ENCODE results near the gene ATF7.
"Not testable (repeated sequence)": the region's sequence is repeated elsewhere in the genome, so short reads cannot be mapped to it uniquely, and the experiment has no call there.

The ATF7 gene

GRCh38 chr12:53625946-53626701 is at the start of gene ATF7:
Gene ATF7, minus strand, starts transcription at chr12:53626382. Its CDS starts 25,382 bp downstream, at chr12:53601000.
- ATAC-seq (peak; percentile 98), DNase-seq (peak; percentile 99)

GRCh38 chr12:53674977-53675700 is 49.0 kb upstream of the ATF7 start:
- ATAC-seq, result no peak
- DNase-seq, result no peak

- DNase-seq, result no peak
- ATAC-seq, result no peak
Observed at GRCh38 chr12:53670971-53671370, 44.8 kb upstream of the ATF7 start.

GRCh38 chr12:53670308-53670707 is 44.1 kb upstream of the ATF7 start:
- no peak for ATAC-seq

GRCh38 chr12:53667080-53667479 is 40.9 kb upstream of the ATF7 start:
- ATAC-seq (no peak), DNase-seq (no peak)

More at GRCh38 chr12:53670308-53670707, 44.1 kb upstream of the ATF7 start:
- DNase-seq, result no peak

GRCh38 chr12:53664936-53665335 is 38.8 kb upstream of the ATF7 start:
- no peak for DNase-seq
- ATAC-seq, result no peak

GRCh38 chr12:53664191-53664590 is 38.0 kb upstream of the ATF7 start:
- ATAC-seq, result no peak

GRCh38 chr12:53660041-53660440 is 33.9 kb upstream of the ATF7 start:
- ATAC-seq (no peak), DNase-seq (no peak)

More at GRCh38 chr12:53664191-53664590, 38.0 kb upstream of the ATF7 start:
- DNase-seq, result no peak

- DNase-seq, result no peak
- no peak for ATAC-seq
Observed at GRCh38 chr12:53659571-53659981, 33.4 kb upstream of the ATF7 start.

GRCh38 chr12:53659011-53659551 is 32.9 kb upstream of the ATF7 start:
- ATAC-seq, result no peak
- no peak for DNase-seq

- ATAC-seq, result no peak
- DNase-seq, result no peak
Observed at GRCh38 chr12:53657041-53657440, 30.9 kb upstream of the ATF7 start.

GRCh38 chr12:53653595-53653994 is 27.4 kb upstream of the ATF7 start:
- no peak for ATAC-seq
- DNase-seq, result no peak

GRCh38 chr12:53652366-53652765 is 26.2 kb upstream of the ATF7 start:
- ATAC-seq, result no peak
- DNase-seq, result no peak

GRCh38 chr12:53651737-53652136 is 25.6 kb upstream of the ATF7 start:
- no peak for DNase-seq
- no peak for ATAC-seq

- DNase-seq, ATAC-seq: not testable (repeated sequence)
Observed at GRCh38 chr12:53646300-53646699, 20.1 kb upstream of the ATF7 start.

- DNase-seq, result no peak
- no peak for ATAC-seq
Observed at GRCh38 chr12:53645165-53645564, 19.0 kb upstream of the ATF7 start.

GRCh38 chr12:53644133-53644532 is 18.0 kb upstream of the ATF7 start:
- no peak for DNase-seq
- no peak for ATAC-seq

- DNase-seq, result no peak
- no peak for ATAC-seq
Observed at GRCh38 chr12:53643232-53643979, 17.2 kb upstream of the ATF7 start.

GRCh38 chr12:53638057-53638456 is 11.9 kb upstream of the ATF7 start:
- ATAC-seq, result no peak
- DNase-seq, result no peak

- ATAC-seq, result no peak
- DNase-seq, result no peak
Observed at GRCh38 chr12:53636641-53637040, 10.5 kb upstream of the ATF7 start.

GRCh38 chr12:53635708-53636107 is 9.5 kb upstream of the ATF7 start:
- not testable (repeated sequence) for DNase-seq, ATAC-seq

- ATAC-seq, result no peak
Observed at GRCh38 chr12:53631721-53632120, 5.5 kb upstream of the ATF7 start.

More at GRCh38 chr12:53631721-53632120, 5.5 kb upstream of the ATF7 start:
- no peak for DNase-seq

All from stimulated activated naive CD8-positive, alpha-beta T cell treated with anti-CD3 and anti-CD28 coated beads, Interleukin-15, Interleukin-2, amounts not matched to agents 100 U/mL and 50 U/mL, for 24 hours (primary cell).